HepG2 (cell line): ENCODE measurements around the gene CHAF1B.

Experiments used
- ESRRA ChIP-seq: sonication (generic); formaldehyde crosslinking; IDR thresholded peaks from 2 replicates; pipeline ENCODE4 v1.5.1; 2020; ENCODE audit warnings: mild to moderate bottlenecking, low read depth, missing genetic modification reagents
- FOSL1 ChIP-seq: sonication (generic); formaldehyde crosslinking; IDR thresholded peaks from 2 replicates; pipeline ENCODE4 v1.9.0; 2021; ENCODE audit warnings: missing genetic modification reagents, borderline replicate concordance
- GMEB1 ChIP-seq: sonication (generic); formaldehyde crosslinking; IDR thresholded peaks from 2 replicates; pipeline ENCODE4 v1.5.1; 2020; ENCODE audit warnings: missing genetic modification reagents, mild to moderate bottlenecking, borderline replicate concordance
- TAF1 ChIP-seq: sonication (generic); formaldehyde crosslinking; IDR thresholded peaks from 2 replicates; pipeline ENCODE4 v1.4.0; 2020; ENCODE audit warnings: missing genetic modification reagents
- ZNF784 ChIP-seq: sonication (generic); formaldehyde crosslinking; IDR thresholded peaks from 2 replicates; pipeline ENCODE4 v1.5.1; 2020; ENCODE audit warnings: missing genetic modification reagents, mild to moderate bottlenecking, borderline replicate concordance

- TF ChIP-seq ESRRA (CRISPR knock-in tag) (no peak), GMEB1 (CRISPR knock-in tag) (no peak), TAF1 (CRISPR knock-in tag) (no peak), FOSL1 (CRISPR knock-in tag) (no peak), ZNF784 (no peak)
Observed at GRCh38 chr21:36377391-36377842, 7.8 kb upstream of the CHAF1B start.
